Amygdala (tissue), 56 donors: Measurements from ENCODE around the gene ATG7.
"Not testable (repeated sequence)": the region's sequence is repeated elsewhere in the genome, so short reads cannot be mapped to it uniquely, and the experiment has no call there.

Experiments
- DNase-seq, 56 donors: peaks; one replicate each; lab custom pipeline; 2025; lab: John Stamatoyannopoulos, UW

ATG7 gene

DNA sequence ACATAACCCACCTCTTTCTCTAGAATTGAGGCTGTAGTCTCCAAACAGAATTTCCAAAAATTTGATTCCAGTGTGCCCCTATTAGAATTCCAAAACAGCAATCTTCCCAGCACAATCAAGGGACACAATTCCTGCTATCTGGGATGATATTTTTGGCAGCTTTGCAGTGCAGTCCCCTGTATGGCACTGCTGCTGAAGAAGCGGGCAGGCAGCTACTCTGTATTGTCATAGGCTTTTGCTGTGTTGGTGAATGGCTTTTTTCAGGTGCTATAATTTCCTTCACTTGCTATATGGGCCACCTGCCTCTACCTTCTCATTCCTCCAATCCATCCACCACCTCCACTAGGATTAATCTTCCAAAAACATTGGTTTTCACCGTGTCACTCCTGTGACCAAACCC, 226.0 kb downstream of the ATG7 start:
- DNase-seq, result no peak

DNA sequence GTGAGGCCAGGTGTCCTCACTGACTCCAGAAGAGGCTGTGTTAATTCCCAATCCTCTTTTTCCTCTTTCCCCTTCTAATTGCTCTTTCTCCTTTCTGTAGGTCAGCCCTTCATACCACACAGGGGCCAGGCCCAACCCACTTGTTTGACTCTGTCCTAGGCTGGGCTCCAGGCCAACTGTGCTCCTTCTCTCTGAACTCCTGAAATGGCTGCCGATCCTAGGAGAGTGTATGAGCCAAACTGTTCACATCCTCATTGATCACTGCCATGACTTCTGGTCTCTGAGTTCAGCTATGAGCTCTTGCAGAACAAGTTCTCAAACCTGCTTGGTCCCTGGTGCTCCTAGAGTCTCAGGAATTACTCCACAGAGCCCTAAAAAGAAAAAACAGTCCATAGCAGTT, 226.4 kb downstream of the ATG7 start:
- peak in 8 of 56 donors; percentile 10 to 29 (median 19) for DNase-seq

DNA sequence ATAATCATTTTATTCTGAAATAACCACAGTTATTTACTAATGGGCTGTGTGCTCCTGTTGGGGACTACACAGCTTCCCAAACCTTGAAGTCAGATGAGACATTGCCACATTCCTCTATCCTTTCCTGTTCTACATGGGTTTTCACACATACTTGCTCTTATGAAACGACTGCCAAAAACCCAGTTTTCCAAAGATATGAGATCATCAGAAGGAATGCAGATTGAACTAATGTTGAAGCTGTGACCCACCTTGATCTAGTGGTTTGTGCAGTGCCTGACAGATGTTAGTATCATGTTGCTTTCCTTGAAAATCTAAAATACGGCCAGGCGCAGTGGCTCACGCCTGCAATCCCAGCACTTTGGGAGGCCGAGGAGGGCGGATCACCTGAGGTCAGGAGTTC, 226.9 kb downstream of the ATG7 start:
- no peak for DNase-seq

DNA sequence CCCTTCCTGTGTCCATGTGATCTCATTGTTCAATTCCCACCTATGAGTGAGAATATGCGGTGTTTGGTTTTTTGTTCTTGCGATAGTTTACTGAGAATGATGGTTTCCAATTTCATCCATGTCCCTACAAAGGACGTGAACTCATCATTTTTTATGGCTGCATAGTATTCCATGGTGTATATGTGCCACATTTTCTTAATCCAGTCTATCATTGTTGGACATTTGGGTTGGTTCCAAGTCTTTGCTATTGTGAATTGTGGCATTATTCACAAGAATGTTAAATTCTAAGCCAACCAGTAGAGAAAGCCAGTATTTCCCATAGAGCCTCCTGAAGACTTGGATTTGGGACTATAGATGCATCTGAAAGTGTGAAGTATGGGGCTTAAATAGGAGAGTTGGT, 230.2 kb downstream of the ATG7 start:
- not testable (repeated sequence) for DNase-seq

DNA sequence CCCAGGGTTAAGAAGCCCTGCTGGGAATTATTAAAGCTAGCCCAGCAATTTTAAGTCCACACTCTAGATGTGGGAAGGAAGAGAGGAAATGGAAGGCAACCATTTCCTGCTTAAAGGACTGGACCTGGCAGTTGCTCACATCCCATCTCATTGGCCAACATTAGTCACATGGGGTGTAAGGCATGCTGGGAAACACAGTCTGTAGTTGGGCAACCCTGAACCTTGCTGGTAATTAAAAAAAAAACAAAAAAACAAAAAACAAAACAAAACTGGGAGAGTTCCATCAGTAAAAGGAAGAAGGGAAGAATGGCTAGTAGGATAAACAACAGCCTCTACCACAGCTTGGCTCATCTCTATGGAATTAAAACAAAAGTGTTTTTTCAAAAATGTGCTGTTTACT, 235.5 kb downstream of the ATG7 start:
- DNase-seq, result no peak

DNA sequence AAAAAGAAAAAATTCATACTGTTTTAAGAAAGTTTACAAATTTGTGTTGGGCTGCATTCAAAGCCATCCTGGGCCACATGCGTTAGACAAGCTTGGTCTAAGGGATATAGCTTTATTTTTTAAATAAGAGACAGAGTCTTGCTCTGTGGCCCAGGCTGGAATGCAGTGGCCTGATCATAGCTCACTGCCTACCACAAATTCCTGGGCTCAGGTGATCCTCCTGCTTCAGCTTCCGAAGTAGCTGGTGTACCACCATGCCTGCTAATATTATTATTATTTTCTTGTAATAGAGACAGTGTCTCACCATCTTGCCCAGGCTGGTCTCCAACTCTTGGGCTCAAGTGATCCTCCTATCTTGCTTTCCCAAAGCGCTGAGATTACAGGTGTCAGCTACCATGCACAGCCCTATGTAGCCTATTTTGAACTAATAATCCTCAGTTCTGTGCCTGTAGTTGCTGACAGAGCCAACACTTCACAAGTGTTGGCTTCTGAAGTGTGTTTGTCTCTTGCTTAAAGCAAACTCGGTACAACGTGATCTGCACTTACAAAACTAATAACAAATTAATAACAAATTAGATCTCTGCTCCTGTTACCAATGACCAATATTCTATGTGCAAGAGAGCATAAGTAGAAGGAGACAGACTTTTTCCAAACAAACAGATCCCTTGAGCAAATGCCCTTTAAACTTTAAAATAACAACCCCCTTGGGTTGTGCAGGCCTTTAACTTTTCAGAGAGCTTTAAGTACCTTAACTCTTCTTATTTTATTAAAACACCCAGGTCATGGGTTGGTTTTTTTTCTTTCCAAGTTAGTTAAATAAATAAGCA, 236.4 kb downstream of the ATG7 start:
- no peak for DNase-seq

DNA sequence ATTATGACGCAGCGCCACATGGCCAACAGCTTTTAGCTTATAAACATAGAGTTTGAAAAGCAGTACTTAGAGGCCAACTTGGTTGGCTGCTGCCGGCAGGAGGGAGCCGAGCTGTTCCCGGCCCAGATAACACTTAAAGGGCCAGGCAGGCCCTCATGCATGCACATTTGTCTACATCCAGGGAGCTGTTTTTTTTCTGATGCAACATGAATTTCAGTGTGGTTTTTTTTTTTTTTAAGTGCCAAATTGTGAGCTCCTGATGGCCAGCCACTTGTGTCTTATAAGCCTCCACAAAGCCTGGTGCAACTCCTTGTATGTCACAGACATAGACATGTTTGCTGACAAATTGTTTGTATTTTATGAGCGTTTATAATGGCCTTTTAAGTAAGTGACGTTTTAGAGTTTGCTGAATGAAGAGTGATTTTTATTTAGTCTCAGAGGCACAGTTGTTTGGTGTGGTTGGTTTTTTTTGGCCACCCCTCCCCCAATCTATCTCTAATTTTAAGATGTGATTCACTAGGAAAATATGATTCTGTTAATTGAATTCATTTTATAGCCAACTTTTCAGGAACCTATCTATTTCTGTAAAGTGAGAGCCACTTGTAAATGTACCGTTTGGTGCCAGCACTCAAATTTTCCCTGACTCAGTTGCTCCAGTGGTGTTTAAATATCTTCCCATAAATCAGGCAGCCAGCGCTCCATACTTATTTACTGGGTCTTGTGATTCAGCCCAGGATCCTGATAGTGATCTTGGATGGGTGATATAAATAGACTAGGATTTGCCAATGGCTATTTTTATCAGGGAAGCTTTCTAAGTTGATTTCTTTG, 237.2 kb downstream of the ATG7 start:
- DNase-seq, result peak in 14 of 56 donors; percentile 17 to 52 (median 33)

DNA sequence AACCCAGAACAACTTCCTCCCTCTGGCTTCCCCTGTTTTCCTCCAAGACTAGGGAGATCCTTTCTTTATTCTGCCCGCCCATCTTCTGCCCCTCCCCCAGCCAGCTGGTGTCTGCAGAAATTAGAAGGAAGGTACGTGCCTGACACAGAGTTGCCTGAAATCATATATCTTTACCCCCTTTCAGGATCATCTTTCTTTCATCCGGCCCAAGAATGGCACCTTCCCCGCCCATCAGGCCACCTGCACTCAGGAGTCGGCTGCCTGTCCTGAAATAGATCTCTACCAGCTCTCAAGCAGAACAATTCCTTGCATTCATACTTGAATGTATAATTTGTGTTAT, 237.8 kb downstream of the ATG7 start:
- no peak for DNase-seq

DNA sequence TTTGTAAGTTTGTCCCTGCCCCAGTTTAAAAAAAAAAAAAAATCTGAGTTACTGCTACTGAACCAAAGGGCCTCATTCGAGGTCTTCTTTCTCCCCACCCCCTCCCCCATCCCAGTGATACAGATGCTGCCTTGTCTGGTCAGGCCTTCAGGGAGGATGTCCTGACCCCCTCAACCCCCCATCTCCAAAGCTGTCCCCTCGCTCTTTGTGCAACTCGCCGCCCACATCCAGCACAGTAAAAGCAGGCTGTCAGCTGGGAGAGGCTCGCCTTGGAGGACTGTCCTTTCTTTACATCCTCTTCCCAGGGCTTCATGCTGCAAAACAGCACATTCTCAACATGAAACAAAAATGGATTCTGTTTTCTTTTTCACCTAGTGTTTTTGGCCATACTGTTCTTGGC, 238.2 kb downstream of the ATG7 start:
- DNase-seq, result peak in 1 of 56 donors; percentile 15

DNA sequence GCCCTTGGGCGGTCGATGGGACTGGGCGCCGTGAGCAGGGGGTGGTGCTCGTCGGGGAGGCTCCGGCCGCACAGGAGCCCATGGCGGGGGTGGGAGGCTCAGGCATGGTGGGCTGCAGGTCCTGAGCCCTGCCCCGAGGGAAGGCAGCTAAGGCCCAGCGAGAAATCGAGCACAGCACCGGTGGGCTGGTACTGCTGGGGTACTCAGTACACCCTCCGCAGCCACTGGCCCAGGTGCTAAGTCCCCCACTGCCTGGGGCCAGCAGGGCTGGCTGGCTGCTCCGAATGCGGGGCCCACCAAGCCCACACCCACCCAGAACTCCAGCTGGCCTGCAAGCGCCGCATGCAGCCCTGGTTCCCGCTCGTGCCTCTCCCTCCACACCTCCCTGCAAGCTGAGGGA, 239.4 kb downstream of the ATG7 start:
- DNase-seq, result not testable (repeated sequence)

DNA sequence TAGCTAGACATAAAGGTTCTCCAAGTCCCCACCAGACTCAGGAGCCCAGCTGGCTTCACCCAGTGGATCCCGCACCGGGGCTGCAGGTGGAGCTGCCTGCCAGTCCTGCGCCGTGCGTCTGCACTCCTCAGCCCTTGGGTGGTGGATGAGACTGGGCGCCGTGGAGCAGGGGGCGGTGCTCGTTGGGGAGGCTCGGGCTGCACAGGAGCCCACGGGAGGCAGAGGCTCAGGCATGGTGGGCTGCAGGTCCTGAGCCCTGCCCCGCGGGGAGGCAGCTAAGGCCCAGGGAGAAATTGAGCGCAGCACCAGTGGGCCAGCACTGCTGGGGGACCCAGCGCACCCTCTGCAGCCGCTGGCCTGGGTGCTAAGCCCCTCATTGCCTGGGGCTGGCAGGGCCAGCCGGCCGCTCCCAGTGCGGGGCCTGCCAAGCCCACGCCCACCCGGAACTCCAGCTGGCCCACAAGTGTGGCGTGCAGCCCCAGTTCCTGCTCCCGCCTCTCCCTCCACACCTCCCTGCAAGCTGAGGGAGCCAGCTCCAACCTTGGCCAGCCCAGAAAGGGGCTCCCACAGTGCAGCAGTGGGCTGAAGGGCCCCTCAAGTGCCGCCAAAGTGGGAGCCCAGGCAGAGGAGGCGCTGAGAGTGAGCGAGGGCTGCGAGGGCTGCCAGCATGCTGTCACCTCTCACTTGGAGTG, 241.1 kb downstream of the ATG7 start:
- DNase-seq, result not testable (repeated sequence)

DNA sequence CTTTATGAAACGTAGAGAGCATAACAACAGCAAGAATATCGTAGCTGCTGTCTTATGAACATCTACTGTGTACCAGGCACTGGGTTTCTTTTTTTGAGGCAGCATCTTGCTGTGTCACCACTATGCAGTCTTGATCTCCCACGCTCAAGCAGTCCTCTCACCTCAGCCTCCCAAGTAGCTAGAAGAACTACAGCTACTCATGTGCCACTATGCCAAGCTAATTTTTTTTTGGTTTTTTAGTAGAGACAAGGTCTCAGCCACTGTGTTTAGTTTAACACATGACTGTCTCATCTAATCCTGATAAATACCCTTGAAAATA, 241.6 kb downstream of the ATG7 start:
- peak in 1 of 56 donors; percentile 27 for DNase-seq

DNA sequence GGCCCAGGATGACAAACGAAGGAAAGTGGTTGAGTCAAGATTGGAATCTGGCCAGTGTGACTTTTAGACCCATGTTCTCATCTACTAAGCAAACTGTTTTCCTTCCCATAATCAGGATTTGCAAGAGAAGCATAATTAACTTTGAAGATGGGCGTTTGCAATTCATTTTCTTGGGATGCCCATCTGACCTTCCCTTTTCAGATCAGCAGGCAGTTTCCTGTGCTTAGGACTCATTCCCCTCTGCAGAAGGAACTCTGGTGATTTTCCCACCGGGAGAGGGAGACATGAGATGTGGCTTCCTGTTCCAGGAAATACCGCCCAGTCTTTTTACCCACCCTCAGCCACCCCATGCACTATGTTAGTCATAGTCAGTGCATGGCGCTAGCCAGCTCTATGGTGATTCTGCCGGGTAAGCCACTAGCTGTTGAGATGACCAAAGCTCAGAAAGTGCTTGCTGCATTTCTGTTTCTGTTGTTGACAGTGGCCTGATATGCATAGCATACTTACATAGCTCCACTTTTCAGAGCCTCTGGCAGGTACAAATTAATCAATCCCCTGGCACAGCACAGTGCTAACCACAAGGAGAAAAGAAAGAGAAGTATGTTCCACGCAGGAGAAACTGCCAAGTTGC, 242.1 kb downstream of the ATG7 start:
- peak in 2 of 56 donors; percentile 15 to 41 for DNase-seq

DNA sequence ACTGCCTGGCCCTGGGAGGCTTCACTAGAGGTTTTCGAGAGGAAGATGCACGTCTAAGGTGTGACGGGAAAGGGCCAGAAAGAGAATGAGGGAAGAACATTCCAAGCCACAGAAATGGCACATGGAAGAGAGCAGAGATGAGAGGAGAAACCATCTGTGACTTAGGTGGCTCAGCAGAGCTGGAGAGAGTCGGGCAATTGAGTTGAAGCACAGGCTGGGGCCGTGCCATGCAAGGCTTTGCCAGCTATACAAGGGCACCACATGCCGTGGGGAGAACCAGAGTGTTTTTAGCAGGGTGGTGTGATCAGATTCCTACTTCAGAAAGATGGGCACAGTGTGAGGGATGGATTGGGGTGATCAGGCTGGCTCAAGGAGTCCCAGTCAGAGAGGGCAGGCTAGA, 245.4 kb downstream of the ATG7 start:
- no peak for DNase-seq

DNA sequence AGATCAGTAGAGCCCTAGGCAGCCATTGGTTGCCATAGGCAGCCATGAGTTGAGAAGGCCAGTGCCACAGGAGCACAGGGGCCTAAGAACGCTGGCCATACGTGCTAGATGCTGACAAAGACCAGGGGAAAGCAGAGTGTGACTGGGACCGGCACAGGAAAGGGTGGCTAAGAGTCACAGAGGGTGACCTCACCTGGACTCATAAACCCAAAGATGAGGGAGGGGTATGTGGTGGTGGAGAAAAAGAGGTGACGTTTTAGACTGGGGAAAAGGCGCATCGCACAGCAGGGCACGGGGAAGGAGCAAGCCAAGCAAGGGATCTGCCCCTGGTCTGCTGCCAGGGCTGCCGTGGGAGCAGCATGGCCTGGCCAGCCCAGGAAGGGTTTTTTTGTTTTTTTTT, 249.0 kb downstream of the ATG7 start:
- DNase-seq, result no peak

DNA sequence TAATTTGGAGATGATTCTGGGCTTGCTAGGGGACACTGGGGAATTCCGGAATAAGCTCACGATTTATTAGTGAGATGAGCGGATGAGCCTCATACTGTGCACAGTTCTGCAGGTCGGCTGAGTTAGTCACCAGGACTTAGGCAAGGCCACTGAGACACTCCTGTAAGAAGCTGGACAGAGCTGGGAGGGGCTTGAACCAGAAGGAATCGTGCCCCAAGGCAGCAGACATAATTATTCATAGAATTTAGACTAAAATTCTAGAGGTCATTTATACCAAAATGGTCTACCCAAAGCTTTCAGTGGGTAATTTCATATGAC, 250.2 kb downstream of the ATG7 start:
- no peak for DNase-seq

DNA sequence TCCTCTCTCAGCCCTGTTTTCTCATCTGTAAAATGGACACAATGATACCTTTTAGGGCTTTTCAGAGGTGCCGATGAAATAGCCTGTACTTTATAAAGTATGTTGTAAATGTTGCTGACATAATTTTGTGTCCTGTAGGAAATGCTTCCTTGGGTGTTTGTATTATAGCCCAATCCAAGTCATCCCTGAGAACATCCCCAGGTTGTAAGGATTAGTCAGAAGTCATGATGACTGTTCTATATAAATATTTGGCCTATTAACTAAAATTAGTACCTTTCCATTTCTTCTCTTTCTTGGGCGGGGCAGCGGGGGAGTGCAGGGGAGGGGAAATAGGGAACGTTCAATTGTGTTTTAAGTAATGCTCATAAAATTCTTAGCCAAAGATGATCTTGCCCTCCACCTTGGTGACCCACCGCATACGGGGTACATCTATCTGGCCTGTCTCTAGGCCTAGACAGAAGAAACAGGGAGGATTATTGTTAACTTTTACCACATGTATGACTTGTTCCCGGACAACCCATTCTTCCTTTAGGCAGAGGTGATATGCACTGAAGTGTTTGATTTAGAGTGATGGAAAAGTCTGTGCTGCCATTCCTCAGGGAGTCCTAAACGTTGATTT, 250.9 kb downstream of the ATG7 start:
- no peak for DNase-seq

DNA sequence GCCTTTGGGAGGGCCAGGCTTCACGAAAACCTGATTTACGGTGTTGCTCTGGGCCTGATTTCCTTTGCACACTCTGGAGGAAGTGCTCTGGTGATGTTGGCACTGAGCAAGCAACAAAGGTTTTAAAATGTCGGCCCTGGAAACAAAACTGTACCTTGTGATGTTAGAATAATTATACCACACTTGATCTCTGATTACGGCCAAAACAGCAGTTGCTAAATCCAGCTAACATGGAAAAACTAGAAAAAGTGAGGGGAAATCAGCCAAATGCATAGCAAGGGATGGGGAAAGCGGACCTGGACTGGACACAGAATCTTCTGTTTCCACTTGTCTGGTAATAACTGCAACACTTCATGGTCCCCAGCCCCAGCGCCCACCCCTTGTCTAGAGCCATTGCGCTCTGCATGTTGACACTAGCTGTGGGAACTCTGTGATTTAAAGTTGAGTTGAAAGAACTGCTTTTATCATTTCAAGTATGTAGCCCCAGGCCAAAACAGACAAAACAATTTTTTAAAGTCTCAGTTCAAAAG, 251.4 kb downstream of the ATG7 start:
- DNase-seq, result no peak

DNA sequence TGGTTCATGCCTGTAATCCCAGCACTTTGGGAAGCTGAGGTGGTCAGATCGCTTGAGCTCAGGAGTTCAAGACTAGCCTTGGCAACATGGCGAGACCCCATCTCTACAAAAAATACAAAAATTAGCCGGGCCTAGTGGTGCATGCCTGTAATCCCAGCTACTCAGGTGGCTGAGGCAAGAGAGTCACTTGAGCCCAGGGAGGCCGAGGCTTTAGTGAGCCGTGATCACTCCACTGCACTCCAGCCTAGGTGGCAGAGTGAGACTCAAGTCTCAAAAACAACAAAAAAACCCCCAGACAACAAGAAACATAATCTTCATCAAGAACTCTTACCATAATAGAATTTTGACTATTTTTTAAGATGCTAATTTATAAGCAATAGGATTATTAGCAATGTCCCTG, 253.9 kb downstream of the ATG7 start:
- DNase-seq, result not testable (repeated sequence)

DNA sequence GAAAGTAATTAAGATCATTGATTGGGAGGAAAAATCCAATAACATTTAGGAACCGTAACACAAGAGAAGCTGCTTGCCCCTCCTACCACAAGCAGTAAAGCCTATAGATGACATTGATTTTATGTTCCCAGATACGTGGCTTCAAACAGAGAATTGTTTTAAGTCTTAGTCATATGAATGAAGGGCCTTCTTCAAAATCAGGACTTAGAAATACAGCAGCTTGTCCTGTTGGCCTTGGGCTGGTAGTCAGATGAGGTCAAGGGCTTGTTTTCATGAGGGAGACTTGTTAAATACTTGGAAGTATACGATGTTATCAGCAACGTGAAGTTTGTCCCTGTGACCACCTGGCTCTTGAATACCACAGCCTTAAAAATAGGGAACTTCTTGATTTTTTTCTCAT, 257.1 kb downstream of the ATG7 start:
- DNase-seq, result no peak
